GM19468 (cell line): ENCODE measurements around the gene CAMKMT.

ENCODE experiments used
- ATAC-seq: cut with Tn5 transposase; IDR thresholded peaks from one replicate; pipeline ENCODE4 v1.9.1; 2021; ENCODE audit warnings: mild to moderate bottlenecking, moderate library complexity, moderate number of reproducible peaks; ENCODE audit not compliant: unreplicated experiment; ENCODE audit errors: extremely low read depth

The CAMKMT gene

DNA sequence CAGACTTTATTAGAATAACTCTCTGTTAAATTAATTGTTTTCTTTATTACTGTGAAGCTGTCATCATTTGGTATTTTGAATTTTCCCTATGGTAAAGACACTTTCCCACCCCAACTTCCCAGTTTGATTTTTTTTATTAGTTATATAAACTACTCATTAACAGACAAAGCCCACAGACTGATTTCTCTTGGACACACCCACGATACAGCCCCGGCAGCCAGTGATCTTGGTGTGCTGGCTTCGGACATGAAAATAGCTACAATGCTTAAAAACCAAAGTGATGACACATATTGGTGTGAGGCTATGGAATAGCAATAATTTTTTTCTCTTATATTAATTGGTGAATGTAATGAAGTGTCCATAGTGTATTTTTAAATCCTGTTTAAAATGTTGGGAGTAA lies 354.4 kb downstream of the CAMKMT start:
- no peak for ATAC-seq

- ATAC-seq = no peak
Measured at GRCh38 chr2:44718431-44718830, 356.7 kb downstream of the CAMKMT start.

GRCh38 chr2:44719562-44719961 lies 357.8 kb downstream of the CAMKMT start:
- ATAC-seq = no peak

DNA sequence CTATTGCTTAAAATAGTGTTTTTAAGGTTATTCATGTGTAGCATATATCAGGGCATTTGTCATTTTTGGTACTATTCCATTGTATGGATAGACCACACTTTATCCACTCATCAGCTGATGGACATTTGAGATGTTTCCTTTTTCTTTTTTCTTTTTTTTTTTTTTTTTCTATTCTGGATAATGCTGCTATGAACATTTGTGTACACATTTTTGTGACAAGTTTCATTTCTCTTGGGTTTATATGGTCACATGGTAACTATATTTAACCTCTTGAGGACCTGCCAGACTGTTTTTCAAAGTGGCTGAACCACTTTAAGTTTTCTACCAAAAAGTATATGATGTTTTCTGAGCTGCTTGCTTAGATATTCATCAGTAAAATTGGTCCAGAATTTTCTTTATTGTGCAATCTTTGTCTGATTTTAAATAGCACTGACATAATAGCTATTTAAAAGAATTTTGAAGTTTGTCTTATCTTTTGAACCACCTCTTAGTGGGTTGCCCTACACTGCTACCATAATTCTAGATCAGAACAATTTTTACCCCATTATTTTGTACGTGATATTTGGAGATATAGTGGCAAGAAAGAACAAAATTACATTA lies 360.4 kb downstream of the CAMKMT start:
- ATAC-seq = no peak

DNA sequence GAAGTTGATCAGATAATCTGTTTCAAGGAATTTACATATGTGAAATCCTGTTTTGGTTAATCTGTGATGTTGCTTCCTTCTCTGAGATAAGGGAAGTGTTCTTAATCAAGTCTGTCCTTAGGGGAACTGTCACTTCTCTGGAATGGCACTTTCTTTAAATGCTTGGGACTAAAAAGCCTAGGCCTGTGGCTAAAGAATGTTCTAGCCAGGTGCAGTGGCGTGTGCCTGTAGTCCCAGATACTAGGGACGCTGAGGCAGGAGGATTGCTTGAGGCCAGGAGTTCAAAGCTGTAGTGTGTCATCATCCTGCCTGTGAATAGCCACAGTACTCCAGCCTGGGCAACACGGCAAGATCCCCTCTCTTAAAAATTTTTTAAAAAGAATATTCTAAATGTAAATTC lies 362.2 kb downstream of the CAMKMT start:
- no peak for ATAC-seq

DNA sequence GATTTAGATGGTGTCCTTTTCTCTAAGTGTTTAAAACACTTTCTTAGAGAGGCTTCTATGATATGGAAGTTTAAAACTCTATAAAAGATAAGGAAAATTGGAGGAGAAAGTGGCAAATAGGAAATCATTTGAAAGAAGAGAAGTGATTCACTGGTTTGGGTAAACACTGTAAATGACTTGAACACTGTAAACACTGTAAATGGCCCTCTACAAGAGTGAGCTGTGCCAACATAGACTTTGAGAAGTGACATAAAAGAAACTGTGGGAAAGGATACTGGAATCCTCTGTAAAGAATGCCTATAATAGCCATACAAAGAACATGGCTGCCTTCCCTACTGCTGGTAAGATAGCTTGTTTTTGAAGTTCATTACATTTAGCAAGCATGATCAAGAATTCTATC lies 368.8 kb downstream of the CAMKMT start:
- no peak for ATAC-seq

- peak; percentile 72 for ATAC-seq
Measured at GRCh38 chr2:44731505-44731904, 369.8 kb downstream of the CAMKMT start.

DNA sequence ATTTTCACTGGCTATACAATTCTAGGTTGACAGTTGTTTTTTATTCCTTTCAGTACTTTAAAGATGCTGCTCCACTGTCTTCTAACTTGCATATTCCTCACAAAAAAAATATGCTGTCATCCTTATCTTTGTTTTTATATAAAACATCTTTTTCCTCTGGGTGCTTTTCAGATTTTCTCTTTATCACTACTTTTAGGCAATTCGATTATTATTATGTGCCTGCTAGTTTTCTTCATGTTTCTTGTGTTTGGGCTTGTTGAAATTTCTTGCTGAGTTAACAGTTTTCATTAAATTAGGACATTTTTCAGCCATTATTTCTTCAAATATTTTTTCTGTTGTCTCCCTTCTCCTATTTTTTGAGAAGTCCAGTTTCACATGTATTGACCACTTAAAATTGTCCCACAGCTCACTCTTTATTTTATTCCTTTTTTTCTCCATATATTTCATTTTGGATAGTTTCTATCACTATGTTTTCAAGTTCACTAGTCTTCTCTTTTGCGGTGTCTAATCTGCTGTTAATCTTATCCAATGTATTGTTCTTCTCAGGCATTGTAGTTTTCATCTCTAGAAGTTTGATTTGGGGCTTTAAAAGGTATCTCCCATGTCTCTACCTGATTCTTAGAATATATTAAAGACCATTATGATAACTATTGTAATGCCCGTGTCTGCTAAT lies 374.7 kb downstream of the CAMKMT start:
- ATAC-seq = no peak

DNA sequence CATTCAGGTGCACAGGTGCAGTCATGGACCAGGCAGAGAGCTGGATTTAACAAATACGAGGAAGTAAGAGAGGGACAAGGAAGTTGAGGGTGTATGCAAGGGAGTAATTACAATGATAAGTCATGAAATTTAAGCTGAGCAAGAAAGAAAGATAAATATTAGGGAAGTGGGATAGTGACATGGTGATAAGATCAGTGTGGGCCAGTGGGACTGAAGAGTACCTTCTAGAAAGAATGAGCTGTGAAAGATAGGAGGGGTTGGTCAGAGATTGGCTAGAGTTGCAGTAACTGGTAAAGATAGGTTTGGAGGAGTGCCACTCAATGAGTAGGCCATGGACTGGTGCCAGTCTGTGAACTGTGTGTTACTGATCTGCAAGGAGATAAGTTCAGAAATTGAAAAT lies 378.9 kb downstream of the CAMKMT start:
- ATAC-seq = no peak

DNA sequence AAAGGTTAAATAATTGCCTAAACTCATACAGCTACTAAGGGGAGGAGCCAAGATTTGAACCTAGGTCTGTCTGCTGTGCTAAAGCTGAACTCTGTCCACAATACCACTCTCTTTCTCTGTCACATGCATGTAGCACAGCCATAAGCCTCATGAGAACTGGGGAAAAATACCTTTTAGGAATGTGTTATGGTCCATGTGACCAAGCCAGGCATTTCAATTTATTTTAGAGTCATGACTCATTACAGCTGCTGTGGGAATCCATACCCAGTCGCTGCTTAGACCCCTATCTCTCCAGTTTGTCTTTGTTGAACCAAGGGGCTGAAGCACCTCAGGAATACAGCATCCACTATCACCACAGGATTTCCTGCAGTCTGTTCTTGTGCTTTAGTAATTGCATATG lies 379.8 kb downstream of the CAMKMT start:
- no peak for ATAC-seq

DNA sequence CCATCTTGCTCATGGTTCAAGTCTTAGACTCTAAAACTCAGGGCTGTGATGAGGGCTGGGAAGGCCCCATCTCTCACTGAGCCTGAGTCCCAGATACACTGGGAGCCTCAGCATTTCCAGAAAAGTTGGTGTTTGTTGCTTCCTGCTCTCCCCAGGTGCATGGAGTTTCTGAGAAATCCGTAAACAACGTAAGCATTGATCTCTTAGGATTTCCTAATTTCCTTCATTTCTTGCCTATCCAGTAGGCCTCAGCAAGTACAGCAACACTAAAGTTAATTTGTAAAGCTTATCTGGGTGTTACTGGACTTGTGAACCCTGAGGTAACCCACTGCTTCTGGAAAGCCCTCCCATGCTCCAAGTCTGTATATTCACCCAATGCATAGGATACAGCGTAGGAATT lies 380.3 kb downstream of the CAMKMT start:
- no peak for ATAC-seq

DNA sequence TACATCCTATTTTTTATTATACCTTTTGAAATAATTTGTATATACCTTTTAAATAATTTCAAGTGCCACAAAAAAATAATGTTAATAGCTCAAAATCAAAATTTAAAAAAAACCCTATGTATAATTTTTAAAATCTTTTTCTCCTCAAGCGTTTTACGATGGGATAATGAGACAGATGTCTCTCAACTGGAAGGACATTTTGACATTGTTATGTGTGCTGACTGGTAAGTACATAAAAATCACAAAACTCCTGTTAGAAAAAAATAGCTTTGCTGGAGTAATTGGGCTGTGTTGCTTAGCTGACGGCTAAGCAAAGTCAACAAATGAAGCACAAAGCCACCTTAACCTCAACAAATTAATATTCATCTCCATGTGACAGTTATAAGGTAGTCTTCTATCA lies 381.7 kb downstream of the CAMKMT start:
- ATAC-seq = no peak

DNA sequence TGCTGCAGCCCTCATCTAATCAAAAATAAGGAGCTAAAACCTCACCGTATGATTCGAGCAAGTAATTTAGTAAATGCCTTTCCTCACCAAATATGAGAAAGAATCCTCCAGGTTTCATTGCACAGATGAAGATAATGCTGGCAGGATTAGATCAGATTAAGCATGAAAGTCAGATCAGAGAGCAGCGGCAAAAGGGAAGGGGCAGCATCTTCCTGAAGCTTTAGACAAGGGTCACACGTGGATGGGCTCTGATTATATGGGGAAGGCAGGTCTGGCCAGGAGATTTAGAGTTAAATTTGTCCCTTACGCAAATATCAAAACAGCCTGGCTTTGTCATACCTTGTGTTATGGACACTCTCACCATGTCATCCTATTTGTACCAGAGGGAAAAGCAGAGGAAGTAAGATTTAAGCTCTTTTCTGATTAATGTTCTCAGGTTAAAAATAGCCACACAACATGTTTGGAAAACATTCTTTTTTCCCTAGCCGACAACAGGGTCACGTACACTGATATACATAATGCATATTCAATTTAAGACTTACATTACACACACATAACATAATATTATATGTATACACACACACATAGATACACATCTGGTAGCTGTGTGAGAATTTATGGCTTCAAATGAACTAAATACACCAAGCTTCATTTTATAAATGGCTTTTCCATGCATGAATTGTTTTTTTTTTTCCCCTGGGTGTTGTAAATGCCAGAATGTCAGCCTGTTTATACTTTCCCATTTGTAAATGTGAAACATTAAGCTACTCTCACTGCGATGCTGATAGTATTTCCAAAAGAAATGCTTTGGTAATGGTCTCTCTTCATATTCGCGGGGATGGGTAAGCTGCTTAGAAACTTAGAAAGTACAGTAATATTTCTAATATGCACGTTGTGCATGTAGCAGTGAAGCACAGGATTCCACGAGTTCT lies 383.5 kb downstream of the CAMKMT start:
- ATAC-seq = no peak

DNA sequence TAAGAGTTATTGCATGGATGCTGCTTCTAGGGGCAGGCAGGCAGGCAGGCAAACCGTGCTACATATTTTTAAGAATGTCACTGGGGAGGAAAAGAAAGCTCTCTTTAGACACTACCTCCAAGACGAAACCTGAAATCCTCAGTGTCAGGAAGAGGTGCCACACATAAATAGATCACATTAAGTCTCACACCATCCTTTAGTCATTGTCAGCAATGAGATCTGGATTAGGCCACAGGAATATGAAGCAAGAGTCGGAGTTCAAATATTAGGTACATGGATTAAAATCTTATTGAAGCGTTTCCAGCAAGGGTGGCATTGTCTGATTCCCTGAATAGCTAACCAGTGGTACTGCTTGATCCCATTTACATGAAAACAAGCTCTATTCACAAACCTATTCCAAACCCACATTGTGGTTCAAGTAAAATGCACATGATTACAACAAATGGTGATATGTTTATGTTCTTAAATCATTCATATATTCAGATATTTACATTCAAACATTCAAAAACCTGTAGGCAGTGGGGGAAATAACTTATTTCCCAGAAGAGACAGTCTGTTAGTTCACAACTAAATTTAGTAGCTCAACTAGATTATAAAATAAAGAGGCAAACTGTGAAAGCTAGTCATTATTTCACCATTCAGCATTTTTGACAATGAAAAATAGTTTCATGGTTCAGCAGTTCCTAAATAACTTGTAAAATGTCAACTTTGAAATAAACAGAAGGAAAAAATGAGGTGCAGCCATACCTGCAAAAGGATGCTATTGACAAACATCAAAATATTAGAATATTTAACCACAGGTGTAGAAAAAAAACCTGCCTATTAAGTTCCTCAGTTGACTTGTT lies 384.4 kb downstream of the CAMKMT start:
- no peak for ATAC-seq

DNA sequence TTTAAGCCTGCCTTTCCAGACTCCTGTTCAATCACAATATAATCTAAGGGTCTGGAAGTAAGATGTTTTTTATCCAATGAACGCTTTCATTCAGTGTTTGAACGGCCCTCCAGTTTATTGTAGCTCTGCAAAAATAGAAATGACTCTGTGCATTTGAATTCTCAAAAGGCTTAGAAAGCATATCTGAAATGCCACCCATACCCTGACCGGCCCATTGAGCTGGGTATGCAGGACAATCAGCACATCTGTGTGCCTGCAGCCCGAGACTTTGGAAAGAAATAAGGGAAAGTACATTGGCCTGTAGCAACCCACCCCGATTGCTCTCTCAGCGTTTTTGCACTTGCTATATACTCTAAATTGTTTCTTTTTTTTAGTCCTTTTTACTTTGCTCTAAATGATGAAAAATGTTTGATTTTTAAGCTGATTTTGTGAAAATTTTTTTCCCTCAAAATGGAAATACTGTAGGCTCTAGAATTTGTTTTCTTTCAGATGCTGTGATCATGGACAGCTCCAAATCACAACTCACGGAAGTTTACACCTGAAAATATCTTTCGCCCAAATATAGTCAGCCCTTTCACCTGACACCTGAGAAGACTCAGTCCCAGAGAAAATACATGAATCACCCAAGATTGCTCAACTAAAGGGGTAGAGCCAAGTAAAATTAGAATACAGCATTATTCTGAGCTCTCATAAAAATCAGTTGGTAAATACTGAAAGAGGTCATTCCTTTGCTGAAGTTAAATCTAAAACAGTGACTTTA lies 385.3 kb downstream of the CAMKMT start:
- ATAC-seq = no peak

- ATAC-seq = no peak
Measured at GRCh38 chr2:44747794-44748193, 386.0 kb downstream of the CAMKMT start.

GRCh38 chr2:44751754-44752479 lies 390.2 kb downstream of the CAMKMT start:
- no peak for ATAC-seq

- no peak for ATAC-seq
Measured at GRCh38 chr2:44752761-44753160, 391.0 kb downstream of the CAMKMT start.
